HL-60 (cell line): Measurements from ENCODE around the gene GNG2.

Experiments
- CTCF ChIP-seq: IDR thresholded peaks from one replicate; pipeline ENCODE4 v1.5.1; 2011; ENCODE audit warnings: low read length, control low read depth, inconsistent platforms; ENCODE audit not compliant: insufficient read depth
- POLR2AphosphoS5 ChIP-seq: IDR thresholded peaks from 2 replicates; pipeline ENCODE4 v1.6.1; 2012; ENCODE audit warnings: low read depth

GRCh38 chr14:51981218-51981854 lies 120.9 kb downstream of the GNG2 start:
- TF ChIP-seq CTCF = no peak
- no peak for TF ChIP-seq POLR2AphosphoS5
